Measurements from ENCODE around the gene RFWD3. TPM values are rescaled to one million over a fixed set of nuclear protein-coding genes. Genes with fewer than 3 reads are reported as not detected.

RFWD3 gene
- total RNA-seq, 4 donors from 2014 or later, result 14.6 to 32.9 (median 25.1) TPM

DNA sequence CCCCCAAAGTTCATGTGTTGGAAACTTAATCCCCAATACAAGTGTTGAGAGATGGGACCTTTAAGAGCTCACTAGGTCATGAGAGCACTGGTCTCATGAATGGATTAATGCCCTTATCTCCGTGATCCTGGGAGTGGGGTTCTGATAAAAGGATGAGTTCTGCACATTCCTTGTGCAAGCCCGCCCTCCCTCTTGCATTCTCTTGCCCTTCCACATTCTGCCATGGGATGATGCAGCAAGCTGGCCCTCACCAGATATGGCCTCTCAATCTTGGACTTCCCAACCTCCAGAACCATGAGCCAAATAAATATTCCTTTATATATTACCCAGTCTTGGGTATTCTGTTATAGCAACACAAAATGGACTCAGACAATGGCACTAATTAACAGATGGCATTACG is 73.8 kb downstream of the RFWD3 start:
- no peak for DNase-seq
- H3K4me3 ChIP-seq (replicated peaks in 1 of 3), result no peak overlapping the region
- H3K36me3 ChIP-seq, result no peaks in the 10 kb centered on the region
- peaks cover 0 to 13% of the 10 kb centered on the region in 2 donors for H3K4me1 ChIP-seq
- WGBS, 2 donors, result 96 to 100% methylated on average over 3 of the region's 3 CpGs
- intact Hi-C loops (cut with DNase I), result no loop called here
- TF ChIP-seq, protein P1, sequence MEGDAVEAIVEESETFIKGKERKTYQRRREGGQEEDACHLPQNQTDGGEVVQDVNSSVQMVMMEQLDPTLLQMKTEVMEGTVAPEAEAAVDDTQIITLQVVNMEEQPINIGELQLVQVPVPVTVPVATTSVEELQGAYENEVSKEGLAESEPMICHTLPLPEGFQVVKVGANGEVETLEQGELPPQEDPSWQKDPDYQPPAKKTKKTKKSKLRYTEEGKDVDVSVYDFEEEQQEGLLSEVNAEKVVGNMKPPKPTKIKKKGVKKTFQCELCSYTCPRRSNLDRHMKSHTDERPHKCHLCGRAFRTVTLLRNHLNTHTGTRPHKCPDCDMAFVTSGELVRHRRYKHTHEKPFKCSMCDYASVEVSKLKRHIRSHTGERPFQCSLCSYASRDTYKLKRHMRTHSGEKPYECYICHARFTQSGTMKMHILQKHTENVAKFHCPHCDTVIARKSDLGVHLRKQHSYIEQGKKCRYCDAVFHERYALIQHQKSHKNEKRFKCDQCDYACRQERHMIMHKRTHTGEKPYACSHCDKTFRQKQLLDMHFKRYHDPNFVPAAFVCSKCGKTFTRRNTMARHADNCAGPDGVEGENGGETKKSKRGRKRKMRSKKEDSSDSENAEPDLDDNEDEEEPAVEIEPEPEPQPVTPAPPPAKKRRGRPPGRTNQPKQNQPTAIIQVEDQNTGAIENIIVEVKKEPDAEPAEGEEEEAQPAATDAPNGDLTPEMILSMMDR (IDR thresholded peaks at IDR 0.05), result no peak
- TF ChIP-seq POLR2A (IDR thresholded peaks at IDR 0.05), result no peak
- H3K27me3 ChIP-seq, result no peaks in the 10 kb centered on the region
- H3K9me3 ChIP-seq, result no peaks in the 10 kb centered on the region
- no peak overlapping the region for H3K27ac ChIP-seq

DNA sequence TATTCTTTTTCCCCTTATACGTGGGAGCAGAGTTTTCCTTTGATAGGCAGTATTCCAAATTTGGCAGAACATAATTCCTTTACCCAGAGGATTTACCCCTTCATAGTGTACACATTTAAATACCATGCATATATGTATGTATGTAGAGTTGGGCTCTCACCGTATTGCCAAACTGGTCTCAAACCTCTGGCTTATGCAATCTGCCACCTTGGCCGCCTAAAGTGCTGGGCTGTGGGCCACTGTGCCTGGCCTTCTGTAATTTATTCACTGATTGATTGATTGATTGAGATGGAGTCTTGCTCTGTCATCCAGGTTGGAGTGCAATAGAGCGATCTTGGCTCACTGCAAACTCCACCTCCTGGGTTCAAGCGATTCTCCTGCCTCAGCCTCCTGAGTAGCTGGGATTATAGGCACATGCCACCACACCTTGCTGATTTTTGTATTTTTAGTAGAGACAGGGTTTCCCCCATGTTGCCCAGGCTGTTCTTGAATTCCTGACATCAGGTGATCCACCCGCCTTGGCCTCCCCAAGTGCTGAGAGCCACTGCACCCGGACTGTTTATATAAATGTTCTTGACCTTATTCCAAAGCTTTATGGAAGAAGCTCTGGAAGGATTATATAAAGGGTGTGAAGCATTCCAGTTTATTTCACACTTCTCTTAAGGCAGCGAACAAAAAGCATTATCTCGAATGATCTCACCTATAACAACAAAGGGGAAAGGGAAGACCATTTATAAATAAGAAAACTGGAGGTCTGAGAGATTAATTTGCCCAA is 74.6 kb downstream of the RFWD3 start:
- H3K36me3 ChIP-seq, result no peaks in the 10 kb centered on the region
- peak in 1 of 2 donors; percentile 41 for DNase-seq
- H3K4me3 ChIP-seq (replicated peaks in 1 of 3), result no peak overlapping the region
- H3K4me1 ChIP-seq, result peaks cover 0 to 13% of the 10 kb centered on the region in 2 donors
- intact Hi-C loops (cut with DNase I), result no loop called here
- no peak overlapping the region for H3K27ac ChIP-seq
- no peaks in the 10 kb centered on the region for H3K27me3 ChIP-seq
- TF ChIP-seq, protein P1 (IDR thresholded peaks at IDR 0.05), result no peak
- TF ChIP-seq POLR2A (IDR thresholded peaks at IDR 0.05), result no peak
- H3K9me3 ChIP-seq, result no peaks in the 10 kb centered on the region
- WGBS, 2 donors, result 75 to 89% methylated on average over 6 to 8 of the region's 9 CpGs

DNA sequence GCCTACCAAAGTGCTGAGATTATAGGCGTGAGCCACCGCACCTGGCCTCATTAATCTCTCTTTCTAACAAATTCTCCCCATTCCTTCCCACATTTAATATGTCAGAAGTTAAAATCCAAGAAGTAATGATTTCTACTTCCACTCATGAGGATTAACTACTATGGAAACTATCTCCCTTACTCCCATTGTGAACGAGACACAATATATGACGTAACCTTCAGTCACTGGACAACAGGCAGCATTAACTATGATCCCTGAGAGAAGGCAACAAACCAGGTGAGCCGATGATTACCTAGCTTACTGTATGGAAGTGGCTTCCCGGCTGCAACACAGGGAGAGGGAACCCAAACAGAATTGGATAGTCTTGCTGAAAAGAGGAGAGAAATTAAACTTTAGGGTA is 79.7 kb downstream of the RFWD3 start:
- WGBS, 2 donors, result 82 to 86% methylated on average over 6 of the region's 6 CpGs
- no peaks in the 10 kb centered on the region for H3K9me3 ChIP-seq
- no peak overlapping the region for H3K27ac ChIP-seq
- TF ChIP-seq, protein P1 (IDR thresholded peaks at IDR 0.05), result no peak
- no peak for TF ChIP-seq POLR2A (IDR thresholded peaks at IDR 0.05)
- no peaks in the 10 kb centered on the region for H3K27me3 ChIP-seq
- no peaks in the 10 kb centered on the region for H3K36me3 ChIP-seq
- H3K4me3 ChIP-seq (replicated peaks in 1 of 3), result no peak overlapping the region
- intact Hi-C loops (cut with DNase I), result no loop called here
- H3K4me1 ChIP-seq, result peaks cover 8 to 15% of the 10 kb centered on the region in 2 donors
- no peak for DNase-seq

DNA sequence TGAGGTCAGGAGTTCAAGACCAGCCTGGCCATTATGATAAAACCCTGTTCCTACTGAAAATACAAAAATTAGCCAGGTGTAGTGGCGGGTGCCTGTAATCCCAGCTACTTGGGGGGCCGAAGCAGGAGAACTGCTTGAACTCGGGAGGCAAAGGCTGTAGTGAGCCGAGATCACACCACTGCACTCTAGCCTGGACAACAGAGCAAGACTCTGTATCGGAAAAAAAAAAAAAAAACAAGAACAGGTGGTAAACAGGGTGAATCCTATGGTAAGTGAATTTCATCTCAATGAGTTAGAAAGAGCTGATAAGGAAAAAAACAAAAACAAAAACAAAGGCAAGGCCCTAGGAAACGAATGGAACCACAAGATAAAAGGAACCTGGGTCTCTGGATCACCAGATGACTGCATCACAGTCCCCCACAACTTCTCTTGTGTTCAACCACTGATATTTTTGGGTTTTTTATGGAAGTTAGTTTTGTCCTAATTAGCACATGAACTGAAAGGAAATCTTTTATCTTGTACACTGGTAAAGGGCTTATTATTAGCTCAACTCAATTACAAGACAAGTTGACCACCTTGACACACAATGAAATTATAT is 80.7 kb downstream of the RFWD3 start:
- Histone ChIP-seq H3K4me3 (replicated peaks in 1 of 3) (no peak overlapping the region), H3K4me1 (peaks cover 15 to 21% of the 10 kb centered on the region in 2 donors), H3K9me3 (no peaks in the 10 kb centered on the region), H3K27me3 (no peaks in the 10 kb centered on the region), H3K36me3 (no peaks in the 10 kb centered on the region), H3K27ac (no peak overlapping the region)
- intact Hi-C loops (cut with DNase I), result no loop called here
- DNase-seq, result no peak
- WGBS, 2 donors, result 95% methylated on average over 6 of the region's 6 CpGs
- no peak for TF ChIP-seq POLR2A (IDR thresholded peaks at IDR 0.05)
- TF ChIP-seq, protein P1 (IDR thresholded peaks at IDR 0.05), result no peak

Data from thyroid gland (tissue), 4 donors.